ENCODE results near the gene EPB41L5.
"Not testable (repeated sequence)": the region's sequence is repeated elsewhere in the genome, so short reads cannot be mapped to it uniquely, and the experiment has no call there.

DNA sequence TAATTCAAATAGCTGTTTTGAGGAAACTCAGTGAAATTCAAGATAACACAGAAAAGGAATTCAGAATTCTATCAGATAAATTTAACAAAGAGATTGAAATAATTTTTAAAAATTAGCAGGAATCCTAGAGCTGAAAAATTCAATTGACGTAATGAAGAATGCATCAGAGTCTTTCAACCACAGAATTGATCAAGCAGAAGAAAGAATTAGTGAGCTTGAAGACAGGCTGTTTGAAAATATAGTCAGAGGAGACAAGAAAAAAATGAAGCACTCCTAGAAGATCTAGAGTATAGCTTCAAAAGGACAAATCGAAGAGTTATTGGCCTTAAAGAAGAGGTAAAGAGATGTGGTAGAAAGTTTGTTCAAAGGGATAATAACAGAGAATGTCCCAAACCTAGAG is 122.1 kb downstream of the EPB41L5 start:
- TF ChIP-seq, protein P1, sequence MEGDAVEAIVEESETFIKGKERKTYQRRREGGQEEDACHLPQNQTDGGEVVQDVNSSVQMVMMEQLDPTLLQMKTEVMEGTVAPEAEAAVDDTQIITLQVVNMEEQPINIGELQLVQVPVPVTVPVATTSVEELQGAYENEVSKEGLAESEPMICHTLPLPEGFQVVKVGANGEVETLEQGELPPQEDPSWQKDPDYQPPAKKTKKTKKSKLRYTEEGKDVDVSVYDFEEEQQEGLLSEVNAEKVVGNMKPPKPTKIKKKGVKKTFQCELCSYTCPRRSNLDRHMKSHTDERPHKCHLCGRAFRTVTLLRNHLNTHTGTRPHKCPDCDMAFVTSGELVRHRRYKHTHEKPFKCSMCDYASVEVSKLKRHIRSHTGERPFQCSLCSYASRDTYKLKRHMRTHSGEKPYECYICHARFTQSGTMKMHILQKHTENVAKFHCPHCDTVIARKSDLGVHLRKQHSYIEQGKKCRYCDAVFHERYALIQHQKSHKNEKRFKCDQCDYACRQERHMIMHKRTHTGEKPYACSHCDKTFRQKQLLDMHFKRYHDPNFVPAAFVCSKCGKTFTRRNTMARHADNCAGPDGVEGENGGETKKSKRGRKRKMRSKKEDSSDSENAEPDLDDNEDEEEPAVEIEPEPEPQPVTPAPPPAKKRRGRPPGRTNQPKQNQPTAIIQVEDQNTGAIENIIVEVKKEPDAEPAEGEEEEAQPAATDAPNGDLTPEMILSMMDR (IDR thresholded peaks at IDR 0.05), result not testable (repeated sequence)
- TF ChIP-seq POLR2A (IDR thresholded peaks at IDR 0.05), result not testable (repeated sequence)
